ENCODE results near the gene TRIAP1.

- no peak for TF ChIP-seq EP300 (IDR thresholded peaks at IDR 0.05)
- TF ChIP-seq, protein P1, sequence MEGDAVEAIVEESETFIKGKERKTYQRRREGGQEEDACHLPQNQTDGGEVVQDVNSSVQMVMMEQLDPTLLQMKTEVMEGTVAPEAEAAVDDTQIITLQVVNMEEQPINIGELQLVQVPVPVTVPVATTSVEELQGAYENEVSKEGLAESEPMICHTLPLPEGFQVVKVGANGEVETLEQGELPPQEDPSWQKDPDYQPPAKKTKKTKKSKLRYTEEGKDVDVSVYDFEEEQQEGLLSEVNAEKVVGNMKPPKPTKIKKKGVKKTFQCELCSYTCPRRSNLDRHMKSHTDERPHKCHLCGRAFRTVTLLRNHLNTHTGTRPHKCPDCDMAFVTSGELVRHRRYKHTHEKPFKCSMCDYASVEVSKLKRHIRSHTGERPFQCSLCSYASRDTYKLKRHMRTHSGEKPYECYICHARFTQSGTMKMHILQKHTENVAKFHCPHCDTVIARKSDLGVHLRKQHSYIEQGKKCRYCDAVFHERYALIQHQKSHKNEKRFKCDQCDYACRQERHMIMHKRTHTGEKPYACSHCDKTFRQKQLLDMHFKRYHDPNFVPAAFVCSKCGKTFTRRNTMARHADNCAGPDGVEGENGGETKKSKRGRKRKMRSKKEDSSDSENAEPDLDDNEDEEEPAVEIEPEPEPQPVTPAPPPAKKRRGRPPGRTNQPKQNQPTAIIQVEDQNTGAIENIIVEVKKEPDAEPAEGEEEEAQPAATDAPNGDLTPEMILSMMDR (IDR thresholded peaks at IDR 0.05): no peak
- no peak for TF ChIP-seq POLR2A (IDR thresholded peaks at IDR 0.05)
- TF ChIP-seq POLR2AphosphoS5 (IDR thresholded peaks at IDR 0.05): no peak
Measured at GRCh38 chr12:120488057-120488640, 42.0 kb upstream of the TRIAP1 start.
